Stimulated activated memory B cell treated with anti-CD40 and anti-IgM and Interleukin-4, amounts not matched to agents 10 μg/mL and 1 μg/mL and 100 μg/mL, for 72 hours (primary cell): Measurements from ENCODE around the gene WDR54.

Source experiments
- ATAC-seq: fragments of 150-1000 bp; cut with Tn5 transposase; 2 replicates; pipeline ENCODE4 v1.10.0; 2021
- H3K27ac Mint-ChIP-seq: one replicate; pipeline ENCODE4 v1.8.0; 2022; ENCODE audit warnings: mild to moderate bottlenecking, mixed read lengths
- H3K27me3 Mint-ChIP-seq: one replicate; pipeline ENCODE4 v1.8.0; 2022; ENCODE audit warnings: mixed read lengths
- H3K36me3 Mint-ChIP-seq: one replicate; pipeline ENCODE4 v1.8.0; 2022; ENCODE audit warnings: mixed read lengths
- H3K4me1 Mint-ChIP-seq: one replicate; pipeline ENCODE4 v1.8.0; 2022; ENCODE audit warnings: mixed read lengths
- H3K4me3 Mint-ChIP-seq: one replicate; pipeline ENCODE4 v1.8.0; 2022; ENCODE audit warnings: mild to moderate bottlenecking, moderate library complexity, mixed read lengths
- H3K9me3 Mint-ChIP-seq: one replicate; pipeline ENCODE4 v1.8.0; 2022; ENCODE audit warnings: mixed read lengths

WDR54 gene, protein sequence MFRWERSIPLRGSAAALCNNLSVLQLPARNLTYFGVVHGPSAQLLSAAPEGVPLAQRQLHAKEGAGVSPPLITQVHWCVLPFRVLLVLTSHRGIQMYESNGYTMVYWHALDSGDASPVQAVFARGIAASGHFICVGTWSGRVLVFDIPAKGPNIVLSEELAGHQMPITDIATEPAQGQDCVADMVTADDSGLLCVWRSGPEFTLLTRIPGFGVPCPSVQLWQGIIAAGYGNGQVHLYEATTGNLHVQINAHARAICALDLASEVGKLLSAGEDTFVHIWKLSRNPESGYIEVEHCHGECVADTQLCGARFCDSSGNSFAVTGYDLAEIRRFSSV

DNA sequence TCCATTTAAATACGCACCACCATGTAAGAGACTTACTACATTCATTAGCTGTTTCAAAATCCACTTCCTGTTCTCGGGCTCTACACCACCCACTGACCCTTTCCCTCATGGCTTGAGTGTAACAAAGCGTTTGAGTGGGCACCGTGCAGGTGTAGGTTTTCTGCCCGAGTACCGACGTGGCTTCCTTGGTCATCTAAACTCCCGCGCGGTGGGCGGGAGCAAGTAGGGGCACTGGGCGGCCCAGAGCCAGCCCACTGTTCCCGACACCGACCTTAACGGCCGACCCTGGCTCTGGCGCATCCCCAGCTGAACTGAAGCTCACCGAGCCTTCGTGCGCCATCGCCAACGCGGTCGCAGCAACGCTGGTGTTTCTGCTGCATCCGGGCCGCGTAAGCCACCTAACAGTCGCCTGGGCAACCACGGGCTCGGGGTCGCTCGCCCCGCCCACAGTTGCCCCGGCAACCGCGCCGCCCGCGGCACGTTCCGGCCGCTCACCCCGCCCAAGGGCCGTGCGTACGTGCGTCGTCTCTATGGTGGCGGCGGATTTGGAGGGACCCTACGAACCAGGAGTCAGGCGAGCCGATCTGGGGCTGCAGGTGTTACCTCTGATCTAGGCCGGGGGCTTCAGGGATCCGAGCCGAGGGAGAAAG, at the start of gene WDR54, which contains the start of gene C2orf81:
Gene WDR54 (plus strand): TSS at position 510 of the 650 bp plus-strand sequence. CDS start 424 bp downstream, outside the sequence.
Gene C2orf81 (minus strand): TSS at position 399 of the 650 bp plus-strand sequence. CDS start 59 bp downstream, at position 340.
- peak; percentile 98 for ATAC-seq

DNA sequence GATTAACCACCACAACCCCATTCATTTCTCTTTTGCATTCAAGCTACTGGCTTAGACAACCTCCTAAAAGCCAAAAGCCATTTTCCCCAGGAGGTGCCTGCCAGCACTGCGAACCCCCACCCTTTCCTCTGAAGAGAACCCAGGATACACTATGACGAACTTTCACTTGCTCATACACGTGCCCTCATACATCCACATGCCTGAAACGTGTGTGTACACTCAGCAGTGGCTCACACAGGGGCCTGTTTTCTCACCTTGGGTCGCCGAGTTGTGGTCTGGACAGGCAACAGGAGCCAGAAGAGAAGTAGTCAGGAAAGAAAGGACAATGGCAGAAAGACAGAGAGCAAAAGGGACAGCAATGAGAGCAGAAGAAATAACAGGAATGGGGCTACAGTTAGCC, 48.9 kb upstream of the WDR54 start:
- Mint-ChIP-seq H3K4me1 (no peaks in the 10 kb centered on the region), H3K9me3 (no peaks in the 10 kb centered on the region), H3K4me3 (no peak overlapping the region), H3K36me3 (peaks cover 66% of the 10 kb centered on the region), H3K27ac (no peak overlapping the region), H3K27me3 (no peaks in the 10 kb centered on the region)
- no peak for ATAC-seq

More for the DNA sequence above, at the start of gene WDR54, which contains the start of gene C2orf81:
- peaks cover 51% of the 10 kb centered on the region for H3K4me1 Mint-ChIP-seq
- no peaks in the 10 kb centered on the region for H3K27me3 Mint-ChIP-seq
- H3K9me3 Mint-ChIP-seq = no peaks in the 10 kb centered on the region
- peak within 1 kb of the TSS; percentile 89 for H3K27ac Mint-ChIP-seq
- peak within 1 kb of the TSS; percentile 96 for H3K4me3 Mint-ChIP-seq
- H3K36me3 Mint-ChIP-seq = peaks cover 21% of the 10 kb centered on the region

DNA sequence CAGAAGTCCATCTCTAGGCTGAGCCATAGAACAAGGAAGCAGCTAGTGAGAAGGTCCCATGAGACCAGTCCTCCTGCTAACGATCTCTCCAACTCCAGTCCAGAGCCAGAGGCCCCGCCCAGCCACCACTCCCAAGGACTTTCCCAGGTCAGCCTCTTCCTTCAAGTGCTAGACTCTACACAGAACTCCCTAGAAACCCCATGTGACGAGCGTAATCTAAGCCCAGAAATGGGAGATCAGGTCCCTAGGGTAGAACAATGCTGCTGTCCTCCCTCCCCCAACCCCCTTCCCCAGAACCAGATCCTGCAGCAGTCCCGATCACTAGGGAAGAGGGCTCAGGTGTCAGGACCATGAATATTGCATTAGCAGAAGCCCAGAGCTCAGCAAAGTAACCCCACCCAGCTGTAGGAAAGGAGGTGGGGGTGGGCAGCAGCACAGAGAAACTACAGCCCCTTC, 48.3 kb upstream of the WDR54 start:
- H3K4me1 Mint-ChIP-seq = no peaks in the 10 kb centered on the region
- H3K4me3 Mint-ChIP-seq = no peak overlapping the region
- H3K27me3 Mint-ChIP-seq = no peaks in the 10 kb centered on the region
- H3K27ac Mint-ChIP-seq = no peak overlapping the region
- H3K9me3 Mint-ChIP-seq = no peaks in the 10 kb centered on the region
- H3K36me3 Mint-ChIP-seq = peaks cover 66% of the 10 kb centered on the region
- ATAC-seq = no peak

DNA sequence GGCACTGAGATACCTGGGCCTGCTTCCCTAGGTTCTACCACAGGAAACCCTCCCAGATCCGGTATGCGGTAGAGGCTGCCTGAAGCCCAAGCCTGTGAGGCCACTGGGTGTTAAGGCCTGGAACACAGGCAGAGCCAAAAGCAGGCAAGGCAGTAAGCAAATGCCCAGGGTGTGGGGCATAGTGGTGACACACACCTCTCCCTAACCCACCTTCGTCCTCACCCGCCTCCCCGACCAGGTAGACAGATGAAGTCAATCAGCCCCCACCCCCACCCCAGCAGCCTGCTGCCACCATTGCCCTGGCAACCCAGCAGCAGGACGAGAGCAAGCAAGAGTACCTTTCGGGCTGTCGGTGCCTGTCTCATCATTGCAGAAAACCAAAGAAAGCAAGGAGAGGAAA, 47.5 kb upstream of the WDR54 start:
- peaks cover 58% of the 10 kb centered on the region for H3K36me3 Mint-ChIP-seq
- no peak overlapping the region for H3K27ac Mint-ChIP-seq
- ATAC-seq = no peak
- H3K4me3 Mint-ChIP-seq = no peak overlapping the region
- no peaks in the 10 kb centered on the region for H3K9me3 Mint-ChIP-seq
- H3K27me3 Mint-ChIP-seq = no peaks in the 10 kb centered on the region
- peaks cover 6% of the 10 kb centered on the region for H3K4me1 Mint-ChIP-seq

DNA sequence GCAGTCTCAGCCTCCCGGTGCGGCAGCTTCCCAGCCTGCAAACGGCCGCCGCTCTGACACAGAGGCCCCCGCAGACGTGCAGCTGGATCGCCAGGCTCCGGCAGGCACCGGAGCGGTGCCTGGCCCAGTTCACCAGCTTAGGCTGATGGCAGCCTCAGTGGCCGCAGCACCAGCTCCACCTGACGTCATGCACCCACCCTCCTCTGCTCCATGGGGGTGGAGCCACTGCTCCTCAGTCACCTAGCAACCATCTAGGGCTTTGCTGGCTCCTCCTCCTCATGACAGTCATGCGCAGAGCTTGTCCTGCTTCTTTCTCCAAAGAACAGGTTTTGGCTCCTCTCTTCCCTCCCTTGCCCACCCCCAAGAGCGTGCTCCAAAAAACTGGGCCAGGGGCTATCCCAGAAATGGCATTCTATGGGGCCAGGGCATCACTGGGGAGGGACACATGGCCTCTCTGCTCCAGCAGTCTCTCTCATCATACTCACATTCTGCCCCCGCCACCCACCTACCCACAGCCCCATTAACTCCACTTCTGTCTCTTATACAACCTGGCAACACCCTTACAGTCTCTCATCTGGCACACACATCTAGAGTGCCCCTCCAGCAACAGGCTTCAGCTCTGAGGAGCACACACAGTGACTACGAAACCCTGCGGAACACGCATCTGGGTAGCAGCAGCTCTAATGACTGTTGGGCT, 46.9 kb upstream of the WDR54 start:
- Mint-ChIP-seq H3K4me3 (no peak overlapping the region), H3K36me3 (peaks cover 52% of the 10 kb centered on the region), H3K9me3 (no peaks in the 10 kb centered on the region), H3K4me1 (peaks cover 9% of the 10 kb centered on the region), H3K27me3 (no peaks in the 10 kb centered on the region), H3K27ac (no peak overlapping the region)
- ATAC-seq = no peak

DNA sequence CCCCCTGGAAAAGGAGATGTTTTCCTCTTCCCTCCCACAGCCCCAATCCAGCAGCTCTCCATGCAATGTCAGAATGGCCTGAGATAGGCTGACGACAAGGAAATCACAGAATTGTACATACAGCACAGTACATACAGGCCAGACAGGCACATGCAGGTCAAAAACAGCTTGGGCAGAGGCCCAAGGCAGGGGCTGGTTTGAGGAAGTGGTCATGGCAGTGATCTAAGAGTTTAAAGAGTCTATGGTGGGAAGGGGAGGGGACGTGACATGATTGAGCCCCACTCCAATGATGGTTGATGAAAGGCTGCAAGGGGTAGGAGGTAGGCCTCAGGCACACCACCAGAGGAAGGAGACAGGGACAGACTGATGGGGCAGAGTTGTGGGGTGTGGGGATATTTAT, 45.7 kb upstream of the WDR54 start:
- Mint-ChIP-seq H3K4me1 (peaks cover 20% of the 10 kb centered on the region), H3K27ac (no peak overlapping the region)

DNA sequence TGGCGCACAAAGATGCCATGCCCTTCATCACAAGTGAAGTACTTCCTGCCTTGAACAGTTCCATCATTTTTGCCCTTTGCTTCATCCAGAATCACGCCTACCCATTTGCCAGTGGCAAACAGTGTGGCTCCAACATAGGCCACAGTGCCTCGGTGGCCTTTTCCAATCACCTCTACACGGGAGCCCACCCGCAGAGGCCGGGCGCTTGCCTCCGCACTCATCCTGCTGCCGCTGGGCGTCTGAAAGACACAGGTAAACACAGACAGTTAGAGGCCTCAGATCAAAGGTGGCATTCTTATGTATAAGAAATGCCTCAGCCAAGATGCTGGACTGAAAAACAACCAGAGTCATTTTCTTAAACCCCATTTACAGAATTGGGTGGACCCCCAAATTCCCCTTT, 43.5 kb upstream of the WDR54 start:
- peaks cover 31% of the 10 kb centered on the region for H3K4me1 Mint-ChIP-seq

More for the DNA sequence above, 45.7 kb upstream of the WDR54 start:
- no peaks in the 10 kb centered on the region for H3K9me3 Mint-ChIP-seq
- no peaks in the 10 kb centered on the region for H3K27me3 Mint-ChIP-seq
- no peak overlapping the region for H3K4me3 Mint-ChIP-seq
- no peak for ATAC-seq
- H3K36me3 Mint-ChIP-seq = peaks cover 40% of the 10 kb centered on the region

DNA sequence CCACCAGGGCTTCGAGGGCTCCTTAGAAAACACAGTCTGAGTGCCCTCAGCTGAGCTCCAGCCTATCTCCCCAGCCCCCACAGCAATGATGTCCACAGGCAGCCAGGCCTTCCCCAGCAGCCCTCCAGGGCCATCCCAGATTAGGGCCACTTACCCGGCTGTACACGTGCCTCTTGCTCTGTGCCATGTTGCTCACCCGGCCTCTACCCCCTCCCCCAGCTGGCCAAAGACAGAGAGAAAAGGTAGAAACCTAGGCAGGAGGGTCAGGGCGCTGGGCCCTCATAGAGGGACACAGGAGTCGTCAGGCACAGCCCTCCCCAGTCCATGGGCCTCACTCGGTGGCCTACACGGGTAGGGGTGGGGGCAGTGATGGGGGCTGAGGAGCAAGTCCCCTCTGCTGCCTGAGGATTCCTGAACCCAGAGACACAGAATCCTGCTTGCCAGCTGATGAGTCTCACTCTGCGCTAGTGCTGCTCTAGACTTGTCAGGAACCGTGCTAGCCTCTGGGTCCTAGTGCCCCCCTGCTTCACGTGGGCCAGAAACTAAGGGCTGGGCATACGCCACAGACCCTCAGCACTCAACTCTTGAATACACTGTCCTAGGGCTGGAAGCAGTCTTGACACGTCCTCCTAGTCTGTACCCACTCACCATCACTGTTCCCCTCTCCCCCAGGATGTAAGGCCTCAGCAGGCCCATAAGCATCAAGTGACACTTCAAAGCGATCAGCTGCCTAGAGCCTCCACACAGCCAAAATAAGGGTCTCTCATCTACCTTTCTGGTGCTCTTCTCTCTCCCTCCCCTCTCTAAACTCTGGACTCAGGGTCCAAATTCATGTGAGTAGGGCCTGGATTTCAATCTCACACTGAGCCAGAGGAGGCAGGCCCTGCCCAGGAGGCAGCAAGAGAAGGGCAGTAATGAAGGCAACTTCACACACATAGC, 41.4 kb upstream of the WDR54 start, which contains the start of gene DCTN1:
Gene DCTN1 (minus strand): TSS at position 461 of the 939 bp plus-strand sequence. CDS start 274 bp downstream, at position 187.
- Mint-ChIP-seq H3K27me3 (no peaks in the 10 kb centered on the region), H3K36me3 (peaks cover 33% of the 10 kb centered on the region), H3K9me3 (no peaks in the 10 kb centered on the region), H3K27ac (peak within 1 kb of the TSS; percentile 8), H3K4me1 (peaks cover 31% of the 10 kb centered on the region), H3K4me3 (no peak within 1 kb of the TSS)
- no peak for ATAC-seq

More for the DNA sequence above, 43.5 kb upstream of the WDR54 start:
- Mint-ChIP-seq H3K9me3 (no peaks in the 10 kb centered on the region), H3K36me3 (peaks cover 28% of the 10 kb centered on the region), H3K27ac (no peak overlapping the region), H3K4me3 (no peak overlapping the region), H3K27me3 (no peaks in the 10 kb centered on the region)
- no peak for ATAC-seq

DNA sequence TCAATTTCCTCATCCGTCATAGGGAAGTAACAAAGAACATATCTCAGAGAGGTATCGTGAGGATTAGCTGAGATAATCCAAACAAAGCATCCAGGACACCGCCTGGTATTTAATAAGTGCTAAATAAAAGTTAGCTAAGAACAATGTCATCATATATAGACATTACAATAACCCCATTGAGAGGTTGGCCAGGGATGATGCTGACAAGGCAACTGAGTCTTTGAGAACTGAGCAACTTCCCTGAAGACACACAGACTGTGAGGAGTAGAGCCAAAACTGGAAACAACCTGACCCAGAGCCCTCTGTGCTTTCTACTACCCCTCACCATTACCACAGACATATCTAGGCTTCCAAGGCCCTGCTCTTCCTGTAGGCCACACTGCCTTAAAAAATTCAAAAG, 39.8 kb upstream of the WDR54 start:
- Mint-ChIP-seq H3K9me3 (no peaks in the 10 kb centered on the region), H3K4me3 (no peak overlapping the region), H3K4me1 (peaks cover 31% of the 10 kb centered on the region), H3K27me3 (no peaks in the 10 kb centered on the region), H3K27ac (no peak overlapping the region), H3K36me3 (peaks cover 20% of the 10 kb centered on the region)
- ATAC-seq = no peak

DNA sequence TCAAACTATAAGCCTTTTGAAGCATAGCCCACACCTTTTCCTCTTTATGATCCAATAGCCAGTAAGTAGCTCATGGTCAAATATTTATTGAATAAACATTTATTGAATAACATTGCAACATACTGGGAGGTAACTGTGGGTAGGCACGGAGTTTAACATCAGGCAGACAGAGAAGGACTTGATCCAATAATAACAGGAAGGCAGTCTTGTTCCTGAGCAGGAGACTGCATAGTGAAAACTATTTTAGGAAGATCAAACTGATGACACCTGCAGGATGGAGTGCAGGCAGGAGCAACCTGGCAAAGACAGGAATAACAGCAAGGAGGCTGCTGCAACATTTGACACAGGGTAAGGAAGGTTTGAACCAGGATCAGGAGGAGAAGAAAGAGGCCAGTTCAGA, 38.3 kb upstream of the WDR54 start:
- Mint-ChIP-seq H3K27ac (no peak overlapping the region), H3K27me3 (no peaks in the 10 kb centered on the region), H3K36me3 (peaks cover 5% of the 10 kb centered on the region), H3K9me3 (no peaks in the 10 kb centered on the region), H3K4me1 (peaks cover 31% of the 10 kb centered on the region), H3K4me3 (no peak overlapping the region)
- no peak for ATAC-seq

DNA sequence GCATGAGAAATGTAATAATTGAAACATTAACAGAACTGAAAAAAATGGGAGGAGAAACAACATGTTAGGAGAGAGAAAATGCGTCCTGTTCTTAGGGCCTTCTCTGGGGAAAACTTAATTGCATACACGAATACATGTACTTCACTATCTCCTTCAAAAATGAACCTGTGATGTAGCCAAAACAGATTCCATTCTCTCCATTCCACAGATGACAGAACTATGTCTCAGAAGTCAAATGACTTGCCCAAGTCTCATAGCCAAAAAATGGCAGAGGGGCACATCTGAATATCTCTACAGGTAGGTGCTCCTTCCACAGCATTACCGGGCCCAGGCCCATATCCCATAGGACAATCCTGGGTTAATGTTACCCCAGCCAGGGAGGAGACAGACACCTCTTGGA, 37.5 kb upstream of the WDR54 start:
- Mint-ChIP-seq H3K27me3 (no peaks in the 10 kb centered on the region), H3K27ac (no peak overlapping the region), H3K4me1 (peaks cover 25% of the 10 kb centered on the region), H3K36me3 (peaks cover 5% of the 10 kb centered on the region), H3K4me3 (no peak overlapping the region), H3K9me3 (no peaks in the 10 kb centered on the region)
- no peak for ATAC-seq

DNA sequence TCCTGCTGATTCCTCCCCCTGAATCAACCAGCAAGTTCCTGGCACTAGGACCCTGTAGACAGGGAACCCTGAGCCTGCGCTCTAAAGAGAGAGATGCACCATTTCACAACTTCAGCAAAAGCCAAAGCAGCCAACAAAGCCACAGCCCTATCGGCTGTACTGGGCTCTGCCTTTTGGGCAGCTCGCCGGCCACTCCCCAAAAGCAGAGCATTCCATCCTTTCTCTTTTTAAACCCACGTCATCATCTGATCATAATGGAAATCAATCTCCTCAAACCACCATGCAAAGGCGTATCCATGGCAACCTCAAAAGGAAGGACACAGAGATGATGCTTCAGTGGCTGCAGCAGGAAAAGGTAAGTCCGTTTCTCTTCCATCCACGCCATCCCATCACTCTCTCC, 36.1 kb upstream of the WDR54 start:
- H3K4me1 Mint-ChIP-seq = peaks cover 15% of the 10 kb centered on the region

DNA sequence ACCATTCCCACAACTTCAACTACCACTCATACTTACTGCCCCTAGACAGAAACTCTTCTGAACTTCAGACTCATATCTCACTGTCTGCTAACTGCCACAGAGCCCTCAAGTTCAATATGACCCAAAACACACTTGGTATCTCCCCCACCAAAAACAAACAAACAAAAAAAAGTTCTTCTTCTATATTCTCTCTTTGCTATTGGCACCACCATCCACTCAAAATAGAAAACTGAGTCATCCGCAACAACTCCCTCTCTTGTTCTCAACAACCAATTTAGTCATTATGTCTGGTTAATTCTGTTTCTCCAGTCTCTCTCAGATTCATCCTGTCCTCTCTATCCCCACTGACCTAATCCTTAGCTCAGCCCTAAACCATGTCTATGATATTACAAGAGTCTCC, 34.2 kb upstream of the WDR54 start:
- H3K27ac Mint-ChIP-seq = no peak overlapping the region
- H3K9me3 Mint-ChIP-seq = no peaks in the 10 kb centered on the region
- no peak overlapping the region for H3K4me3 Mint-ChIP-seq
- H3K4me1 Mint-ChIP-seq = no peaks in the 10 kb centered on the region
- H3K36me3 Mint-ChIP-seq = peaks cover 5% of the 10 kb centered on the region
- H3K27me3 Mint-ChIP-seq = no peaks in the 10 kb centered on the region
- ATAC-seq = no peak

More for the DNA sequence above, 36.1 kb upstream of the WDR54 start:
- Mint-ChIP-seq H3K27ac (no peak overlapping the region), H3K9me3 (no peaks in the 10 kb centered on the region), H3K4me3 (no peak overlapping the region), H3K27me3 (no peaks in the 10 kb centered on the region), H3K36me3 (peaks cover 5% of the 10 kb centered on the region)
- ATAC-seq = no peak

DNA sequence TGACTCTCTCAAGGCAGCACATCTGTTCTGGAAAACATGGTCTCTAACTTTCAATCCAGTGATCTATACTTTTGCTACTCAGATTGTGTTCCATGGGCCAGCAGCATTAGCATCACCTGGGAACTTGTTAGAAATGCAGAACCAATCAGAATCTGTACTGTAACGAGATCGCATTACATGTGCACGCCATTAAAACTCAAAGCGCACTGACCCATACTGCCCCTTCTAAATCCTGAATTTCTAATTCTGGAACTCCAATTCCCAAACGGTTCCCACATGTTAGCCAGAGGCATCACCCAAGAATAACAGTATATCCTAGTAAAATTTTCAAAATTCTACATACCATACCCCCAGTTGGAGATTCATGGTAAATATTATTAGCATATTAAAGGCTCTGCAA, 30.9 kb upstream of the WDR54 start:
- Mint-ChIP-seq H3K4me3 (no peak overlapping the region), H3K36me3 (no peaks in the 10 kb centered on the region), H3K4me1 (no peaks in the 10 kb centered on the region), H3K27me3 (no peaks in the 10 kb centered on the region), H3K9me3 (no peaks in the 10 kb centered on the region), H3K27ac (no peak overlapping the region)
- no peak for ATAC-seq
